ENCODE data around the gene PAXIP1.
"Not testable (repeated sequence)": the region's sequence is repeated elsewhere in the genome, so short reads cannot be mapped to it uniquely, and the experiment has no call there.

The PAXIP1 gene

GRCh38 chr7:155003092-155003375 is at the start of gene PAXIP1:
TSS of gene PAXIP1 (minus strand) at chr7:155003124. CDS start at chr7:155002929, 195 bp downstream.
- Mint-ChIP-seq H3K36me3 (peaks cover 7% of the 10 kb centered on the region), H3K4me3 (peak within 1 kb of the TSS; percentile 96), H3K27me3 (no peaks in the 10 kb centered on the region), H3K4me1 (peaks cover 19% of the 10 kb centered on the region), H3K9me3 (no peaks in the 10 kb centered on the region), H3K27ac (peak within 1 kb of the TSS; percentile 97)

GRCh38 chr7:155051355-155051754 is 48.4 kb upstream of the PAXIP1 start:
- H3K9me3 Mint-ChIP-seq, result no peaks in the 10 kb centered on the region
- H3K27ac Mint-ChIP-seq, result no peak overlapping the region
- no peak overlapping the region for H3K4me3 Mint-ChIP-seq
- H3K4me1 Mint-ChIP-seq, result no peaks in the 10 kb centered on the region
- H3K36me3 Mint-ChIP-seq, result no peaks in the 10 kb centered on the region
- peaks cover 4% of the 10 kb centered on the region for H3K27me3 Mint-ChIP-seq

- no peak overlapping the region for H3K4me3 Mint-ChIP-seq
- H3K27ac Mint-ChIP-seq, result no peak overlapping the region
- peaks cover 10% of the 10 kb centered on the region for H3K27me3 Mint-ChIP-seq
- no peaks in the 10 kb centered on the region for H3K4me1 Mint-ChIP-seq
- no peaks in the 10 kb centered on the region for H3K9me3 Mint-ChIP-seq
- H3K36me3 Mint-ChIP-seq, result no peaks in the 10 kb centered on the region
Observed at GRCh38 chr7:155048006-155048405, 45.1 kb upstream of the PAXIP1 start.

- peaks cover 14% of the 10 kb centered on the region for H3K27me3 Mint-ChIP-seq
Observed at GRCh38 chr7:155043756-155044155, 40.8 kb upstream of the PAXIP1 start.

GRCh38 chr7:155038335-155038734 is 35.4 kb upstream of the PAXIP1 start:
- Mint-ChIP-seq H3K4me1 (no peaks in the 10 kb centered on the region), H3K27me3 (peaks cover 10% of the 10 kb centered on the region), H3K4me3 (no peak overlapping the region), H3K36me3 (no peaks in the 10 kb centered on the region), H3K9me3 (no peaks in the 10 kb centered on the region), H3K27ac (no peak overlapping the region)

More at GRCh38 chr7:155043756-155044155, 40.8 kb upstream of the PAXIP1 start:
- Mint-ChIP-seq H3K4me3 (no peak overlapping the region), H3K36me3 (no peaks in the 10 kb centered on the region), H3K9me3 (no peaks in the 10 kb centered on the region), H3K27ac (no peak overlapping the region), H3K4me1 (no peaks in the 10 kb centered on the region)

- not testable (repeated sequence) for H3K4me3 Mint-ChIP-seq, H3K27ac Mint-ChIP-seq, H3K27me3 Mint-ChIP-seq
Observed at GRCh38 chr7:155034495-155034894, 31.6 kb upstream of the PAXIP1 start.

GRCh38 chr7:155032978-155033377 is 30.1 kb upstream of the PAXIP1 start:
- peaks cover 1% of the 10 kb centered on the region for H3K27me3 Mint-ChIP-seq
- no peaks in the 10 kb centered on the region for H3K36me3 Mint-ChIP-seq
- H3K4me3 Mint-ChIP-seq, result no peak overlapping the region
- no peaks in the 10 kb centered on the region for H3K9me3 Mint-ChIP-seq
- no peaks in the 10 kb centered on the region for H3K4me1 Mint-ChIP-seq
- H3K27ac Mint-ChIP-seq, result no peak overlapping the region

More at GRCh38 chr7:155034495-155034894, 31.6 kb upstream of the PAXIP1 start:
- H3K4me1 Mint-ChIP-seq, H3K9me3 Mint-ChIP-seq, H3K36me3 Mint-ChIP-seq: not testable (repeated sequence)

- Mint-ChIP-seq H3K4me3 (no peak overlapping the region), H3K36me3 (no peaks in the 10 kb centered on the region), H3K9me3 (no peaks in the 10 kb centered on the region), H3K4me1 (no peaks in the 10 kb centered on the region), H3K27me3 (peaks cover 2% of the 10 kb centered on the region), H3K27ac (no peak overlapping the region)
Observed at GRCh38 chr7:155027879-155028278, 25.0 kb upstream of the PAXIP1 start.

- Mint-ChIP-seq H3K4me1 (no peaks in the 10 kb centered on the region), H3K36me3 (no peaks in the 10 kb centered on the region), H3K9me3 (no peaks in the 10 kb centered on the region)
Observed at GRCh38 chr7:155021699-155022145, 18.8 kb upstream of the PAXIP1 start.

GRCh38 chr7:155020996-155021395 is 18.1 kb upstream of the PAXIP1 start:
- Mint-ChIP-seq H3K9me3 (no peaks in the 10 kb centered on the region), H3K36me3 (no peaks in the 10 kb centered on the region), H3K4me1 (no peaks in the 10 kb centered on the region), H3K4me3 (no peak overlapping the region), H3K27me3 (peaks cover 2% of the 10 kb centered on the region), H3K27ac (no peak overlapping the region)

More at GRCh38 chr7:155021699-155022145, 18.8 kb upstream of the PAXIP1 start:
- Mint-ChIP-seq H3K27ac (no peak overlapping the region), H3K27me3 (peaks cover 2% of the 10 kb centered on the region), H3K4me3 (no peak overlapping the region)

GRCh38 chr7:155017834-155018233 is 14.9 kb upstream of the PAXIP1 start:
- no peaks in the 10 kb centered on the region for H3K36me3 Mint-ChIP-seq
- no peaks in the 10 kb centered on the region for H3K4me1 Mint-ChIP-seq
- no peaks in the 10 kb centered on the region for H3K27me3 Mint-ChIP-seq
- no peak overlapping the region for H3K27ac Mint-ChIP-seq
- no peak overlapping the region for H3K4me3 Mint-ChIP-seq
- no peaks in the 10 kb centered on the region for H3K9me3 Mint-ChIP-seq

- H3K4me1 Mint-ChIP-seq, result peaks cover 7% of the 10 kb centered on the region
- H3K36me3 Mint-ChIP-seq, result peaks cover 4% of the 10 kb centered on the region
- H3K27ac Mint-ChIP-seq, result no peak overlapping the region
- no peaks in the 10 kb centered on the region for H3K27me3 Mint-ChIP-seq
- no peaks in the 10 kb centered on the region for H3K9me3 Mint-ChIP-seq
- no peak overlapping the region for H3K4me3 Mint-ChIP-seq
Observed at GRCh38 chr7:155011086-155011485, 8.2 kb upstream of the PAXIP1 start.

GRCh38 chr7:155009570-155010157 is 6.7 kb upstream of the PAXIP1 start:
- H3K4me3 Mint-ChIP-seq, result no peak overlapping the region
- peaks cover 10% of the 10 kb centered on the region for H3K4me1 Mint-ChIP-seq
- no peaks in the 10 kb centered on the region for H3K9me3 Mint-ChIP-seq
- H3K36me3 Mint-ChIP-seq, result peaks cover 4% of the 10 kb centered on the region
- no peaks in the 10 kb centered on the region for H3K27me3 Mint-ChIP-seq
- no peak overlapping the region for H3K27ac Mint-ChIP-seq

GRCh38 chr7:155007947-155008346 is 5.0 kb upstream of the PAXIP1 start:
- H3K27ac Mint-ChIP-seq, result no peak overlapping the region
- H3K36me3 Mint-ChIP-seq, result peaks cover 5% of the 10 kb centered on the region
- H3K9me3 Mint-ChIP-seq, result no peaks in the 10 kb centered on the region
- no peak overlapping the region for H3K4me3 Mint-ChIP-seq
- H3K4me1 Mint-ChIP-seq, result peaks cover 19% of the 10 kb centered on the region
- no peaks in the 10 kb centered on the region for H3K27me3 Mint-ChIP-seq

- H3K4me1 Mint-ChIP-seq, result peaks cover 19% of the 10 kb centered on the region
- H3K4me3 Mint-ChIP-seq, result peak overlapping the region; percentile 96
- H3K9me3 Mint-ChIP-seq, result no peaks in the 10 kb centered on the region
- H3K27me3 Mint-ChIP-seq, result no peaks in the 10 kb centered on the region
- peak overlapping the region; percentile 97 for H3K27ac Mint-ChIP-seq
- peaks cover 7% of the 10 kb centered on the region for H3K36me3 Mint-ChIP-seq
Observed at GRCh38 chr7:155003376-155004214, 671 bp upstream of the PAXIP1 start.

- Mint-ChIP-seq H3K36me3 (peaks cover 4% of the 10 kb centered on the region), H3K4me1 (peaks cover 19% of the 10 kb centered on the region), H3K27ac (no peak overlapping the region), H3K9me3 (no peaks in the 10 kb centered on the region), H3K27me3 (no peaks in the 10 kb centered on the region), H3K4me3 (no peak overlapping the region)
Observed at GRCh38 chr7:155002411-155003091, 373 bp downstream of the PAXIP1 start.

Measured in activated naive CD4-positive, alpha-beta T cell treated with anti-CD3 and anti-CD28 coated beads, Interleukin-2, amount 50 U/mL, for 24 hours (primary cell).